HCT116 (cell line): ENCODE results near the gene STK4. TPM values are rescaled to one million over a fixed set of nuclear protein-coding genes. Genes with fewer than 3 reads are reported as not detected.

Experiments
- ATAC-seq: fragments of 200-7000 bp; cut with Tn5 transposase; 2 replicates; pipeline ENCODE4 v1.9.1; 2020; ENCODE audit warnings: mild to moderate bottlenecking, moderate library complexity
- BruUV-seq: library from RNA; stranded (reverse); fragments of 400-500 nt; replicated peaks from 2 replicates; lab custom pipeline; 2021; lab: Mats Ljungman, UMichigan
- CTCF ChIA-PET: fragments of 300-600 bp; sonication (Branson Sonifier 250); formaldehyde crosslinking; loops from one replicate; lab custom pipeline; 2021; ENCODE audit warnings: antibody characterized with exemption; lab: Charles Lee
- POLR2A ChIA-PET: fragments of 300-600, 350-600 bp; sonication (Branson Sonifier 250); formaldehyde crosslinking; loops from one replicate; lab custom pipeline; 2021; ENCODE audit warnings: antibody characterized with exemption; lab: Charles Lee
- RAD21 ChIA-PET, 2 experiments: fragments of 300-600 bp; sonication (Branson Sonifier 250); formaldehyde crosslinking; loops; one replicate each; lab custom pipeline; 2023; ENCODE audit warnings: low total read pairs in 2 of 2; ENCODE audit not compliant: uncharacterized antibody in 2 of 2, unreplicated experiment in 2 of 2, low non-redundant PET in 1 of 2; lab: Charles Lee
- DNase-seq: peaks from one replicate; pipeline ENCODE4 v3.0.0-alpha.2; 2010; ENCODE audit warnings: low read depth, low spot score
- H2AFZ ChIP-seq: fragments of 200-600 bp; shearing (Covaris generic), sonication (generic); 2 replicates; pipeline ENCODE4 v1.6.1; 2017; ENCODE audit warnings: low read depth, mixed run types, mixed read lengths, antibody characterized with exemption, low read length; ENCODE audit not compliant: poor library complexity, severe bottlenecking
- H3K27ac ChIP-seq: 2 replicates; pipeline ENCODE4 v1.5.1; 2012; ENCODE audit warnings: low read depth, low read length
- H3K27me3 ChIP-seq: fragments of 200-600 bp; sonication (generic); 2 replicates; pipeline ENCODE4 v1.6.1; 2016; ENCODE audit warnings: mixed run types, low read length, mixed read lengths; ENCODE audit not compliant: insufficient read depth
- H3K36me3 ChIP-seq, 2 experiments: fragments of 200-500 bp in 1 of 2; fragments of 200-600 bp in 1 of 2; sonication (Bioruptor generic) in 1 of 2; sonication (generic) in 1 of 2; 2 replicates each; pipeline versions ENCODE4 v1.5.1 to v1.6.1; 2014 to 2016; ENCODE audit warnings: low read length in 2 of 2, inconsistent platforms in 1 of 2, mixed read lengths in 1 of 2, mixed run types in 1 of 2; ENCODE audit not compliant: insufficient read depth in 2 of 2, control insufficient read depth in 1 of 2
- H3K4me1 ChIP-seq, 2 experiments: fragments of 200-600 bp in 1 of 2; sonication (generic) in 1 of 2; 2 replicates each; pipeline versions ENCODE4 v1.5.1 to v1.6.1; 2012 to 2017; ENCODE audit warnings: low read length in 2 of 2, inconsistent platforms in 1 of 2, mild to moderate bottlenecking in 1 of 2, mixed read lengths in 1 of 2, mixed run types in 1 of 2, moderate library complexity in 1 of 2; ENCODE audit not compliant: insufficient read depth in 2 of 2, control insufficient read depth in 1 of 2
- H3K4me2 ChIP-seq: fragments of 200-600 bp; sonication (generic); 2 replicates; pipeline ENCODE4 v1.6.1; 2017; ENCODE audit warnings: mixed run types, low read length, mixed read lengths
- H3K4me3 ChIP-seq, 2 experiments: fragments of 200-600 bp in 1 of 2; sonication (generic) in 1 of 2; replicated peaks in 1 of 2; 2 replicates each; pipeline ENCODE4 v1.5.1; 2011 to 2016; ENCODE audit warnings: low read length in 2 of 2, control low read depth in 1 of 2, low read depth in 1 of 2, mild to moderate bottlenecking in 1 of 2, mixed read lengths in 1 of 2, mixed run types in 1 of 2
- H3K79me2 ChIP-seq: fragments of 200-600 bp; sonication (generic); 2 replicates; pipeline ENCODE4 v1.6.1; 2017; ENCODE audit warnings: mild to moderate bottlenecking, mixed run types, low read length, moderate library complexity, mixed read lengths; ENCODE audit not compliant: insufficient read depth
- H3K9ac ChIP-seq: fragments of 200-600 bp; sonication (generic); 2 replicates; pipeline ENCODE4 v1.6.1; 2016; ENCODE audit warnings: low read length, mixed read lengths
- H3K9me2 ChIP-seq: fragments of 200-600 bp; sonication (generic), shearing (Covaris generic); 2 replicates; pipeline ENCODE4 v1.6.1; 2017; ENCODE audit warnings: mixed run types, mild to moderate bottlenecking, moderate library complexity; ENCODE audit not compliant: insufficient read depth
- H3K9me3 ChIP-seq, 2 experiments: fragments of 200-500 bp in 1 of 2; fragments of 200-600 bp in 1 of 2; sonication (Bioruptor generic) in 1 of 2; sonication (generic) in 1 of 2; 2 replicates each; pipeline ENCODE4 v1.6.1; 2014 to 2017; ENCODE audit warnings: low read length in 2 of 2, mixed read lengths in 2 of 2, inconsistent platforms in 1 of 2, low read depth in 1 of 2, mild to moderate bottlenecking in 1 of 2, mixed run types in 1 of 2, moderate library complexity in 1 of 2; ENCODE audit not compliant: control insufficient read depth in 1 of 2, insufficient read depth in 1 of 2
- H4K20me1 ChIP-seq: fragments of 200-600 bp; sonication (generic), shearing (Covaris generic); 2 replicates; pipeline ENCODE4 v1.6.1; 2017; ENCODE audit warnings: mixed run types, mild to moderate bottlenecking, moderate library complexity; ENCODE audit not compliant: insufficient read depth
- ATF3 ChIP-seq: IDR thresholded peaks from 2 replicates; pipeline ENCODE4 v1.6.1; 2012
- CBX3 ChIP-seq: IDR thresholded peaks from 2 replicates; pipeline ENCODE4 v1.6.1; 2012; ENCODE audit warnings: low read depth
- CEBPB ChIP-seq: IDR thresholded peaks from 2 replicates; pipeline ENCODE4 v1.6.1; 2012; ENCODE audit warnings: low read depth
- CTCF ChIP-seq, 3 experiments: fragments of 200-600 bp in 1 of 3; sonication (generic) in 1 of 3; IDR thresholded peaks in 2 of 3; conservative IDR thresholded peaks in 1 of 3; 2 replicates each; pipeline ENCODE4 v1.5.1; 2012 to 2017; ENCODE audit warnings: low read depth in 2 of 3, low read length in 2 of 3, antibody characterized with exemption in 1 of 3, borderline replicate concordance in 1 of 3, control low read depth in 1 of 3, mild to moderate bottlenecking in 1 of 3, mixed read lengths in 1 of 3, mixed run types in 1 of 3, moderate library complexity in 1 of 3; ENCODE audit not compliant: insufficient read depth in 1 of 3
- EGR1 ChIP-seq: IDR thresholded peaks from 2 replicates; pipeline ENCODE4 v1.6.1; 2012; ENCODE audit warnings: low read depth
- EZH2phosphoT487 ChIP-seq: fragments of 200-600 bp; IDR thresholded peaks from 2 replicates; pipeline ENCODE4 v1.6.1; 2018; ENCODE audit warnings: antibody characterized with exemption, borderline replicate concordance
- JUND ChIP-seq: IDR thresholded peaks from 2 replicates; pipeline ENCODE4 v1.6.1; 2012
- MAX ChIP-seq: IDR thresholded peaks from 2 replicates; pipeline ENCODE4 v1.6.1; 2012
- POLR2A ChIP-seq: IDR thresholded peaks from 2 replicates; pipeline ENCODE4 v1.7.0; 2011; ENCODE audit warnings: borderline replicate concordance; ENCODE audit not compliant: insufficient read depth, insufficient read length; ENCODE audit errors: extremely low read depth
- POLR2AphosphoS5 ChIP-seq: IDR thresholded peaks from 2 replicates; pipeline ENCODE4 v1.6.1; 2011; ENCODE audit warnings: mild to moderate bottlenecking, low read depth, low read length, moderate library complexity
- RAD21 ChIP-seq: IDR thresholded peaks from 2 replicates; pipeline ENCODE4 v1.6.1; 2012; ENCODE audit warnings: low read depth, mild to moderate bottlenecking
- SP1 ChIP-seq: IDR thresholded peaks from 2 replicates; pipeline ENCODE4 v1.6.1; 2012; ENCODE audit warnings: low read depth
- SRF ChIP-seq: IDR thresholded peaks from 2 replicates; pipeline ENCODE4 v1.6.1; 2012; ENCODE audit warnings: low read depth
- TCF7L2 ChIP-seq: IDR thresholded peaks from 2 replicates; pipeline ENCODE4 v1.7.0; 2011; ENCODE audit warnings: borderline replicate concordance, inconsistent platforms; ENCODE audit not compliant: insufficient read depth, insufficient read length; ENCODE audit errors: extremely low read depth
- YY1 ChIP-seq: IDR thresholded peaks from 2 replicates; pipeline ENCODE4 v1.6.1; 2011; ENCODE audit warnings: low read length, low read depth, moderate library complexity, mild to moderate bottlenecking; ENCODE audit not compliant: insufficient replicate concordance; ENCODE audit errors: extremely low read depth
- ZFX ChIP-seq: fragments of 450-650 bp; IDR thresholded peaks from 2 replicates; pipeline ENCODE4 v1.6.1; 2017
- ZNF274 ChIP-seq: fragments of 200-500 bp; sonication (Bioruptor generic); IDR thresholded peaks from 2 replicates; pipeline ENCODE4 v1.6.1; 2014; ENCODE audit warnings: mild to moderate bottlenecking, low read depth, low read length, inconsistent platforms
- intact Hi-C: fragments of 100-400 bp; cut with micrococcal nuclease; formaldehyde crosslinking; loops from 2 replicates; pipeline ENCODE4 v1.10.0; 2022
- total RNA-seq: library from RNA; stranded (reverse); gene quantifications from one replicate; pipeline ENCODE4 v1.2.1, GENCODE V29; 2021; ENCODE audit not compliant: unreplicated experiment

Gene STK4
- total RNA-seq, 1 experiment from 2014 or later: 45.4 TPM

GRCh38 chr20:44993343-44993742 lies 27.0 kb downstream of the STK4 start:
- no peak overlapping the region for H3K4me3 ChIP-seq
- no peaks in the 10 kb centered on the region for H4K20me1 ChIP-seq
- no peak overlapping the region for H2AFZ ChIP-seq
- H3K4me2 ChIP-seq: no peak overlapping the region
- no peak for TF ChIP-seq SRF
- TF ChIP-seq POLR2A: no peak
- TF ChIP-seq RAD21: no peak
- no peak for TF ChIP-seq TCF7L2
- no peak for TF ChIP-seq EZH2phosphoT487
- no peak for TF ChIP-seq EGR1
- TF ChIP-seq MAX: no peak
- no peak for TF ChIP-seq ZNF274
- TF ChIP-seq YY1: no peak
- no peak for TF ChIP-seq CTCF (IDR thresholded peaks at IDR 0.05 in 2 of 3, conservative IDR thresholded peaks at IDR 0.05 in 1 of 3; ENCODE audit: borderline replicate concordance in 1 of 3, insufficient read depth in 1 of 3, low read depth in 2 of 3, low read length in 2 of 3)
- no peak for TF ChIP-seq ZFX
- no peak for TF ChIP-seq POLR2AphosphoS5
- no peak for TF ChIP-seq JUND
- no peak for TF ChIP-seq CBX3
- no peak for TF ChIP-seq SP1
- no peak for TF ChIP-seq CEBPB
- TF ChIP-seq ATF3: no peak
- H3K27ac ChIP-seq: no peak overlapping the region
- ATAC-seq: no peak
- BruUV-seq: no TSS peak
- POLR2A ChIA-PET: no interaction called here
- no peaks in the 10 kb centered on the region for H3K9me2 ChIP-seq
- H3K36me3 ChIP-seq: peaks cover 11 to 22% of the 10 kb centered on the region in 2 experiments; a peak in 2 of 4 replicates
- no peak overlapping the region for H3K9ac ChIP-seq
- RAD21 ChIA-PET: no interaction called here
- H3K4me1 ChIP-seq: peaks cover 0 to 6% of the 10 kb centered on the region in 2 experiments; a peak in 2 of 4 replicates
- H3K9me3 ChIP-seq: no peaks in the 10 kb centered on the region
- CTCF ChIA-PET: no interaction called here
- H3K79me2 ChIP-seq: peaks cover 31% of the 10 kb centered on the region
- H3K27me3 ChIP-seq: no peaks in the 10 kb centered on the region
- intact Hi-C loops: no loop called here
- DNase-seq: no peak
